GM23338 (cell line): Measurements from ENCODE around the gene LRRFIP1.

Experiments used
- EZH2phosphoT487 ChIP-seq: fragments of 200-600 bp; sonication (generic); IDR thresholded peaks from one replicate; pipeline ENCODE4 v1.8.1; 2018; ENCODE audit warnings: antibody characterized with exemption; ENCODE audit not compliant: unreplicated experiment
- TF ChIP-seq, protein P1 (sequence below), 2 experiments: fragments of 200-600 bp in 1 of 2; sonication (generic) in 1 of 2; conservative IDR thresholded peaks; 2 replicates each; pipeline versions ENCODE4 v1.5.1 to v1.6.1; 2016 to 2017; ENCODE audit warnings: antibody characterized with exemption in 2 of 2, low read depth in 2 of 2, mild to moderate bottlenecking in 2 of 2, moderate library complexity in 1 of 2

DNA sequence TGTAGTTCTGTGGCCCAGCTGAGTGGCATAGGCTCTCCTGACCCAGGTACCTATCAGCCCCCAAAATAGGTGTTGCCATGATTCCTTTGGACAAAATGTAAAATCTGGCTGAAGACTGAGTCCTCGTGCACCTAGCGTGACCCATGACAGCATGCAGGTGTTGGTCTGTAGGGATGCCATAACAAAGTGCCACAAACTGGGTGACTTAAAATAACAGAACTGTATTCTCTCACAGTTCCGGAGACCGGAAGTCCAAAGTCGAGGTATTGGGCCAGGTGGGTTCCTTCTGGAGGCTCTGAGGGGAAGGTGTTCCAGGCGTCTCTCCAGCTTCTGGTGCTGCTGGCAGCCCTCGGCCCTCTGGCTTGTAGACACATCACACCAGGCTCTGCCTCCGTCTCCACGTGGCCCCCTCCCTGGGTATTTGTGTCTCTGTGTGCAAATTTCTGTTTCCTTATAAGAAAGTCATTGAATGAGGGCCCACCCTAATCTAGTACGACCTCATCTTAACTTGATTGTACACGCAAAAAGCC, 34.5 kb downstream of the LRRFIP1 start:
- TF ChIP-seq, protein P1, sequence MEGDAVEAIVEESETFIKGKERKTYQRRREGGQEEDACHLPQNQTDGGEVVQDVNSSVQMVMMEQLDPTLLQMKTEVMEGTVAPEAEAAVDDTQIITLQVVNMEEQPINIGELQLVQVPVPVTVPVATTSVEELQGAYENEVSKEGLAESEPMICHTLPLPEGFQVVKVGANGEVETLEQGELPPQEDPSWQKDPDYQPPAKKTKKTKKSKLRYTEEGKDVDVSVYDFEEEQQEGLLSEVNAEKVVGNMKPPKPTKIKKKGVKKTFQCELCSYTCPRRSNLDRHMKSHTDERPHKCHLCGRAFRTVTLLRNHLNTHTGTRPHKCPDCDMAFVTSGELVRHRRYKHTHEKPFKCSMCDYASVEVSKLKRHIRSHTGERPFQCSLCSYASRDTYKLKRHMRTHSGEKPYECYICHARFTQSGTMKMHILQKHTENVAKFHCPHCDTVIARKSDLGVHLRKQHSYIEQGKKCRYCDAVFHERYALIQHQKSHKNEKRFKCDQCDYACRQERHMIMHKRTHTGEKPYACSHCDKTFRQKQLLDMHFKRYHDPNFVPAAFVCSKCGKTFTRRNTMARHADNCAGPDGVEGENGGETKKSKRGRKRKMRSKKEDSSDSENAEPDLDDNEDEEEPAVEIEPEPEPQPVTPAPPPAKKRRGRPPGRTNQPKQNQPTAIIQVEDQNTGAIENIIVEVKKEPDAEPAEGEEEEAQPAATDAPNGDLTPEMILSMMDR (conservative IDR thresholded peaks at IDR 0.05; ENCODE audit: low read depth in 2 of 2) = no peak
- no peak for TF ChIP-seq EZH2phosphoT487
